ENCODE measurements around the gene ADAMTS16.

Gene ADAMTS16

DNA sequence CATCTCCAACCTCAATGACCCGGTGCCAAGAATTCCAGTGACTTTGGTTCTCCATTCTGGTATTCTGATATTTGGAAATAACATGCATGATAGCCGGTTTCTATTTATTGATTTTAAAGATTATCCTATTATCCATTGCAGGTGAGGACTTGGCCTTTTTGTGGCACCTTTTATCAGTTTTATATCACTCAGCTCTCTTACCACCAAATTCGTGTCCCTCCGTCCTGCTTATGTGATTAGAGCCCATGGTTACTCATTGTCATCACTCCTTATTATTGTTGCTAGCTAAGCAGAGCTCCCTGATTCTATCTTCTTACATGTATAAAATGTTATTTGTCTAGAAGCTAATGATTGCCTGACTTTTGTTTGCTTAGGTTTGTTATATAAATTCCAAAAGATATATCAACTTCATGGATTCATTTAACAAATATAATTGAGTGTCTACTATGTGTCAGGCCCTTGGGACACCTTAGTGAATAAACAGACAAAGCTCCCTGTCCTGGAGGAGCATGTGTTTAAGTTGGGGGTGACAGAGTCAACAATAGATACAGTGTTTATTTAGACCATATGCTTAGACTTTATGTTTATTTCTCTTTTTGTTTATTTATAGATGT lies 138.2 kb downstream of the ADAMTS16 start:
- no peak for DNase-seq (ENCODE audit: insufficient read length, low spot score)
- TF ChIP-seq POLR2A (IDR thresholded peaks at IDR 0.05; ENCODE audit: low read depth, low read length) (no peak), POU2F2 (IDR thresholded peaks at IDR 0.05; ENCODE audit: low read depth, low read length) (no peak), PAX5 (IDR thresholded peaks at IDR 0.05; ENCODE audit: insufficient read depth, low read length, severe bottlenecking) (no peak), TAF1 (IDR thresholded peaks at IDR 0.05; ENCODE audit: low read depth, low read length) (no peak), POLR2AphosphoS5 (IDR thresholded peaks at IDR 0.05; ENCODE audit: low read depth, low read length) (no peak), SPI1 (IDR thresholded peaks at IDR 0.05; ENCODE audit: low read depth, low read length) (no peak)
- no peak for FAIRE-seq

DNA sequence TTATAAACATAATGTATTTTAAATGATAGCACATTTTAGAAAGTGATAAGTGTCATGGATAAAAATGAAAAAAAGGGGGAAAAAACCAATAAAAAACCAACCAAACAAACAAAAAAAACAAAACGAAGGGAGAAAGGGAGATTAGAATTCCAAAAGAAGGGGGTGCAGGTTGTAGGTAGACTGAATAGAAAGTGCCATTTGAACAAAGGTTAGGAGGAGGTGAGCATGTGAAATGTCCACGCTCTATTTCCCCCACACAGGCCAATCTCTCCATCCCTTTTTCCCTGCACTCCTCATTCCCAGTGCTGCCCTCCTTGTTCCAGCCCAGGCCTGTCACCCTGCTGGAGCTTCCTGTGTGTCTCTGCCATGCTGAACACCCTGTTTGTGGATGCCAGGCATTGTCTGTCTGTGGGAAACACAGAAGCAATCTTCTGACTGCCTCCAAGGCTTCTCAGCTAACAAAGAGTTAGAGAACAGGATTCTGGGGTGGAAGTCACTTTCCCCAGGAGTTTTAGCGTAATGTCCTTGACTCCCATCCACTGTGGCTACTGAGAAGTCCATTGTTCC lies 138.8 kb downstream of the ADAMTS16 start:
- TF ChIP-seq POLR2AphosphoS5 (IDR thresholded peaks at IDR 0.05; ENCODE audit: low read depth, low read length) (no peak), POU2F2 (IDR thresholded peaks at IDR 0.05; ENCODE audit: low read depth, low read length) (no peak), SPI1 (IDR thresholded peaks at IDR 0.05; ENCODE audit: low read depth, low read length) (no peak), TAF1 (IDR thresholded peaks at IDR 0.05; ENCODE audit: low read depth, low read length) (no peak), PAX5 (IDR thresholded peaks at IDR 0.05; ENCODE audit: insufficient read depth, low read length, severe bottlenecking) (no peak), POLR2A (IDR thresholded peaks at IDR 0.05; ENCODE audit: low read depth, low read length) (no peak)
- DNase-seq (ENCODE audit: insufficient read length, low spot score) (no peak), FAIRE-seq (no peak)

DNA sequence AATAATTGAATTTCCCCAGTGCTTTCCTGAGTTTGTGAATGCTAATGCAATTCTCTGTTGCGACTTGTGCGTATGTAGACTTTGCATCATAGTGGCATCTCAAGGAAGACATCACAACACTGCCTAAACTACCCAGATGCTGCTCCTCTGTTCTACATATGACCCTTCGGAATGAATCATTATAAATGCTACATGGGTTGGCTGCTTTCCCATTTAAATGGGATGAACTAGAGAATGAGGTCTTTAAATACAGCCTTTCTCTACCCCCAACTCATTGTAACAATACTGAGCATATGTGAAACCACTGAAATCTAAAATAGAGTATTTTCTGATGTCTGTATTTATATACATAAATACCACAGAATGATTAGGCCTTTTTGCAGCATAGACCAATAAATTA lies 145.8 kb downstream of the ADAMTS16 start:
- DNase-seq (ENCODE audit: insufficient read length, low spot score) = no peak
- TF ChIP-seq SPI1 (IDR thresholded peaks at IDR 0.05; ENCODE audit: low read depth, low read length) = no peak
- TF ChIP-seq PAX5 (IDR thresholded peaks at IDR 0.05; ENCODE audit: insufficient read depth, low read length, severe bottlenecking) = no peak
- FAIRE-seq = no peak

DNA sequence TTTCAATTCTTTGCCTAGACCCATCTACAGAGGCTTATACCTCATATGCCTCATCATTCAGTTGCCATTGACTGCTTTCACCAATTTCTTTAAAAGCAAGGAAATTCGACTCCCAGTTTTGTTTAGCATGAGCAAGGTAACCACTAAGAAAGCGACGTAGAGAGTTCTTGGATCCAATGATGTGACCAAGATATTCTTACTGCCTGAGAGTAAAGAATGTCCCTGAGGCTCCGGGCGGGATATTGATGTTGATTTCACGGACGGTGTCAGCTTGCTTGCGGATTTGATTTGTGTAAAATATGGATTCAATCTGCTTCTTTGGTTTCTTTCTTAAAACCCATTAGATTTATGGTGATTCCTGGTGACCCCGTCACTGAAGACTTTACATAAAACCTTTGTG lies 147.3 kb downstream of the ADAMTS16 start:
- DNase-seq (ENCODE audit: insufficient read length, low spot score) = no peak
- no peak for FAIRE-seq
- TF ChIP-seq POU2F2 (IDR thresholded peaks at IDR 0.05; ENCODE audit: low read depth, low read length) (no peak), PAX5 (IDR thresholded peaks at IDR 0.05; ENCODE audit: insufficient read depth, low read length, severe bottlenecking) (no peak), TAF1 (IDR thresholded peaks at IDR 0.05; ENCODE audit: low read depth, low read length) (no peak), POLR2A (IDR thresholded peaks at IDR 0.05; ENCODE audit: low read depth, low read length) (no peak), POLR2AphosphoS5 (IDR thresholded peaks at IDR 0.05; ENCODE audit: low read depth, low read length) (no peak), SPI1 (IDR thresholded peaks at IDR 0.05; ENCODE audit: low read depth, low read length) (no peak)

DNA sequence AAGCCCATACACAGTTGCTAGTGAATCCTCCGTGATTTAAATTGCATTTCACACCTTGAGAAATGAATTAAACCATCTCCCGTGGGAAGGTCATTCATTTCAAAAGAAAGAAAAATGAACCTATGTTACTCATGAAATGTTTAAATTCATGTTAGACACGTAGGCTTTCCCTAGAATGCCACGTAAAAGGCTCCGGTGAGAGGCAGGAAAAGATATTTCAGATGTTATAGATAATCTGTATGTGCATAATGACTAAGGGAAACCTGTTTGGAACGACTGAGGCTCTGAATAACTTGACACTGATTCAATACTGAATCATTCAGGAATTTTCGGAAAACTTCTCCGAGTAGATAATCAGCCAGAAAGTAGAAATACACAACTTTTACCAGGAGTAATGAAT lies 148.1 kb downstream of the ADAMTS16 start:
- DNase-seq (ENCODE audit: insufficient read length, low spot score) = no peak
- no peak for FAIRE-seq
- TF ChIP-seq POU2F2 (IDR thresholded peaks at IDR 0.05; ENCODE audit: low read depth, low read length) (no peak), SPI1 (IDR thresholded peaks at IDR 0.05; ENCODE audit: low read depth, low read length) (no peak), PAX5 (IDR thresholded peaks at IDR 0.05; ENCODE audit: insufficient read depth, low read length, severe bottlenecking) (no peak), POLR2A (IDR thresholded peaks at IDR 0.05; ENCODE audit: low read depth, low read length) (no peak), TAF1 (IDR thresholded peaks at IDR 0.05; ENCODE audit: low read depth, low read length) (no peak), POLR2AphosphoS5 (IDR thresholded peaks at IDR 0.05; ENCODE audit: low read depth, low read length) (no peak)

DNA sequence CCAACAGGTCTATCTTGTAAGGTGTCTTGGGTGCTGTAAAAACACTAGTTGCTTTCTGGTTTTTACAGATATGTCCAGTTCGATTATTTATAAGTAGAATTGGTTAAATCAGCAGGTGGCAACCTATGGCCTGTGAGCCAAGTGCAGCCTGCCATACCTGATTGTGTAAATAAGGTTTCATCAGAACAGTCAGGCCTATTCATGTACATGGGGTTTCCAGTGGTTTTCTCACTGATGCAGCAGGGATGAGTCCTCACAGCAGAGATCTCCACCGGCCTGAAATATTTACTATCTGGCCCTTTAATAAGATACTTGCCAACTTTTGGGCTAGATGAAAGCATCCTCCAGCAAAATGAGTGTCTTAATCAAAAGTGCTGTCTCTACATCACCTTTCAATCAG lies 149.4 kb downstream of the ADAMTS16 start:
- FAIRE-seq (no peak), DNase-seq (ENCODE audit: insufficient read length, low spot score) (no peak)
- TF ChIP-seq SPI1 (IDR thresholded peaks at IDR 0.05; ENCODE audit: low read depth, low read length) = no peak
- TF ChIP-seq PAX5 (IDR thresholded peaks at IDR 0.05; ENCODE audit: insufficient read depth, low read length, severe bottlenecking) = no peak
- no peak for TF ChIP-seq POLR2AphosphoS5 (IDR thresholded peaks at IDR 0.05; ENCODE audit: low read depth, low read length)
- no peak for TF ChIP-seq TAF1 (IDR thresholded peaks at IDR 0.05; ENCODE audit: low read depth, low read length)
- TF ChIP-seq POLR2A (IDR thresholded peaks at IDR 0.05; ENCODE audit: low read depth, low read length) = no peak
- no peak for TF ChIP-seq POU2F2 (IDR thresholded peaks at IDR 0.05; ENCODE audit: low read depth, low read length)

DNA sequence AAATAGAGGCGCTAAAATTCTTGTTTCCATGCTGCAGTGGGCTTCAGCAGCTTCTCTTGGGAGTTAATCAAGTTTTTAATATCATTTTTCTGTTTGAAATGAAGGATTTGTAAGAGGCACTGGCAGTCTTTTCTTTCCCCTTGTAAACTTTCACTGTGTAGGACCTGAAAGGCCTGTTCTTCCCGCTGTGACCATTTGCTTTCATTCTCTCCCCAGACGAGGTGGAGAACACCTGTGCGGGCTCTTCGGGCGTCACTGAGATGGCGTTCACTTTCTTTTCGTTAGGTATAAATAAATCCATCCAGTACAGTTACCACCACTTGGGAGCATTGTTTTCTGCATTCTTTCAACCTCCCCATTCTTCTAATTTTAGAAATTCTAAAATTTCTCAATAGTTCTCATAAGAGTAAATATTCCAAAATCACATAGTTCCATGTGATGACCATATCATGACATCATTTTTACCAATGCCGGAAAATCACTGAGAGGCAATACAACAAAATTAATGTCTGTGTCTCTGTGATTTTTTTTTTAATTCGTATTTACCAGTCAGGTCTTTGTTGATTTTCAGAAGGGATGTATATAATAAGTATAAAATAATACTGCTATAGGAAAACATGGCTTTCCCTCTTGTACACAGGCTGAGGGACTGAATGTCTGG lies 150.7 kb downstream of the ADAMTS16 start:
- no peak for TF ChIP-seq POLR2A (IDR thresholded peaks at IDR 0.05; ENCODE audit: low read depth, low read length)
- TF ChIP-seq POLR2AphosphoS5 (IDR thresholded peaks at IDR 0.05; ENCODE audit: low read depth, low read length) = no peak
- no peak for TF ChIP-seq SPI1 (IDR thresholded peaks at IDR 0.05; ENCODE audit: low read depth, low read length)
- TF ChIP-seq PAX5 (IDR thresholded peaks at IDR 0.05; ENCODE audit: insufficient read depth, low read length, severe bottlenecking) = no peak
- TF ChIP-seq POU2F2 (IDR thresholded peaks at IDR 0.05; ENCODE audit: low read depth, low read length) = no peak
- no peak for TF ChIP-seq TAF1 (IDR thresholded peaks at IDR 0.05; ENCODE audit: low read depth, low read length)
- no peak for FAIRE-seq

DNA sequence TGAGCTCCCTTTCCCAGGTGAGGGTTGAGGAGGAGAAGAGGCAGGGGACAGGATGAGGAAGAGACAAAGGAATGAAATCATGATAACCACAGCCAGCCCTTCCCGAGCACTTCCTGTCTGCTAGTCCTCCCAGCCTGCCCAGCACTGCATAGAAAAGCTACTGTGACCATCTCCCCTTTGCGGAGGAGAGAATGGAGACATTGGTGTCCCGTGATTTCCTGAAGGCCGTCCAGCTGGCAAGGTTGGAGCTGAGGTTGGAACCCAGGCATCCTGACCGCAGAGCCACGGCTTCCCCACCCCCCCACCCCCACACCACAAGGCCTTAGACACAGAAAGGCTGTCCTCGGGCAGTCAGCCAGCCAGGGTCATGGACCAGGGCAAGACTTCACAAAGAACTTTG lies 151.2 kb downstream of the ADAMTS16 start:
- DNase-seq (ENCODE audit: insufficient read length, low spot score) (no peak), FAIRE-seq (no peak)
- TF ChIP-seq POU2F2 (IDR thresholded peaks at IDR 0.05; ENCODE audit: low read depth, low read length) = no peak
- TF ChIP-seq POLR2A (IDR thresholded peaks at IDR 0.05; ENCODE audit: low read depth, low read length) = no peak
- TF ChIP-seq POLR2AphosphoS5 (IDR thresholded peaks at IDR 0.05; ENCODE audit: low read depth, low read length) = no peak
- TF ChIP-seq PAX5 (IDR thresholded peaks at IDR 0.05; ENCODE audit: insufficient read depth, low read length, severe bottlenecking) = no peak
- no peak for TF ChIP-seq SPI1 (IDR thresholded peaks at IDR 0.05; ENCODE audit: low read depth, low read length)
- no peak for TF ChIP-seq TAF1 (IDR thresholded peaks at IDR 0.05; ENCODE audit: low read depth, low read length)

More for the DNA sequence above, 150.7 kb downstream of the ADAMTS16 start:
- DNase-seq (ENCODE audit: insufficient read length, low spot score) = no peak

DNA sequence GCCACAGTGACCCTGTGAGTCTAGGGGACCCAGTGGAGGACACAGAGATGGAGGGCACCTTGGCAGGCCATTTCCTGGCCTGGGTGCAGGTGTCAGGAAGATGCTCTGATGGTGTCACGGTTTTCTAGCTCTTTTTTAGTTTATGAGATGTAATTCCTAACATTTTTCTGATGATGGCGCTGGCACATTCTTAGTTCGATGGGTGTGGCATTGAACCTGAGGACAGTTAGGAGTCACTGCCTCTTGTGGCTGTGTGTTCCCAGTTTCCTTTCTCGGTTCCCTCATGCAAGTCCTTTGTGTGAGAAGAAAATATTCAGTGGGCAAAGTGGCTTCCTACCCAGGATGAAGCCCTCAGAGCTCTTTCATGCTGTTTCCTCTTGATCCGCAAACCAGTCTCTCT lies 152.9 kb downstream of the ADAMTS16 start:
- FAIRE-seq = no peak
- TF ChIP-seq SPI1 (IDR thresholded peaks at IDR 0.05; ENCODE audit: low read depth, low read length) (no peak), PAX5 (IDR thresholded peaks at IDR 0.05; ENCODE audit: insufficient read depth, low read length, severe bottlenecking) (no peak), POLR2AphosphoS5 (IDR thresholded peaks at IDR 0.05; ENCODE audit: low read depth, low read length) (no peak)
- no peak for DNase-seq (ENCODE audit: insufficient read length, low spot score)
